OCI-LY1 (cell line): ENCODE results near the gene GALC.
A peak's percentile ranks its signal among the peaks of the same experiment; 100 is the strongest.

Source experiments
- H2AFZ ChIP-seq: fragments of 200-600 bp; sonication (generic), shearing (Covaris generic); 2 replicates; pipeline ENCODE4 v1.6.0; 2014; ENCODE audit warnings: antibody characterized with exemption, mild to moderate bottlenecking, low read length
- H3F3A ChIP-seq: fragments of 200-600 bp; sonication (generic), shearing (Covaris generic); 2 replicates; pipeline ENCODE4 v1.6.0; 2014; ENCODE audit warnings: mild to moderate bottlenecking, antibody characterized with exemption, low read length, moderate library complexity; ENCODE audit not compliant: insufficient read depth
- H3K27ac ChIP-seq: fragments of 200-600 bp; sonication (generic); 2 replicates; pipeline ENCODE4 v1.5.1; 2014; ENCODE audit warnings: low read length, mixed run types, mild to moderate bottlenecking, low read depth; ENCODE audit not compliant: poor library complexity, severe bottlenecking
- H3K27me3 ChIP-seq: fragments of 200-600 bp; sonication (generic); 2 replicates; pipeline ENCODE4 v1.6.0; 2014; ENCODE audit warnings: antibody characterized with exemption, mild to moderate bottlenecking, low read length, moderate library complexity; ENCODE audit not compliant: insufficient read depth
- H3K36me3 ChIP-seq: fragments of 200-600 bp; sonication (generic); 2 replicates; pipeline ENCODE4 v1.6.1; 2014; ENCODE audit warnings: mild to moderate bottlenecking, antibody characterized with exemption, low read length, moderate library complexity, mixed read lengths; ENCODE audit not compliant: insufficient read depth
- H3K4me1 ChIP-seq: fragments of 200-600 bp; sonication (generic); 2 replicates; pipeline ENCODE4 v1.5.1; 2014; ENCODE audit warnings: mild to moderate bottlenecking, low read length, moderate library complexity; ENCODE audit not compliant: insufficient read depth, severe bottlenecking
- H3K4me2 ChIP-seq: fragments of 200-600 bp; sonication (generic), shearing (Covaris generic); 2 replicates; pipeline ENCODE4 v1.6.1; 2014; ENCODE audit warnings: low read length
- H3K4me3 ChIP-seq: fragments of 200-600 bp; sonication (generic); 2 replicates; pipeline ENCODE4 v1.5.1; 2014; ENCODE audit warnings: low read length, low read depth, mild to moderate bottlenecking, mixed read lengths; ENCODE audit not compliant: poor library complexity, severe bottlenecking
- H3K79me2 ChIP-seq: fragments of 200-600 bp; shearing (Covaris generic); 2 replicates; pipeline ENCODE4 v1.6.1; 2016; ENCODE audit warnings: mixed run types, low read length, mixed read lengths; ENCODE audit not compliant: insufficient read depth
- H3K9ac ChIP-seq: fragments of 200-600 bp; sonication (generic), shearing (Covaris generic); 2 replicates; pipeline ENCODE4 v1.6.1; 2014; ENCODE audit warnings: mild to moderate bottlenecking, low read length, mixed read lengths
- H3K9me2 ChIP-seq: fragments of 200-600 bp; sonication (generic), shearing (Covaris generic); 2 replicates; pipeline ENCODE4 v1.6.1; 2014; ENCODE audit warnings: low read depth, mild to moderate bottlenecking, low read length, mixed read lengths
- H3K9me3 ChIP-seq: fragments of 200-600 bp; shearing (Covaris generic); 2 replicates; pipeline ENCODE4 v1.6.1; 2014; ENCODE audit warnings: low read length, mixed read lengths
- H4K20me1 ChIP-seq: fragments of 200-600 bp; sonication (generic), shearing (Covaris generic); 2 replicates; pipeline ENCODE4 v1.6.0; 2016; ENCODE audit warnings: mild to moderate bottlenecking, low read length; ENCODE audit not compliant: insufficient read depth
- EZH2 ChIP-seq: fragments of 200-600 bp; sonication (generic), shearing (Covaris generic); IDR thresholded peaks from 2 replicates; pipeline ENCODE4 v1.8.0; 2017; ENCODE audit warnings: borderline replicate concordance, mixed run types, mild to moderate bottlenecking, antibody characterized with exemption, low read length, moderate library complexity, mixed read lengths
- TF ChIP-seq, protein P1 (sequence below): fragments of 200-600 bp; sonication (generic), shearing (Covaris generic); IDR thresholded peaks from 2 replicates; pipeline ENCODE4 v1.5.1; 2017; ENCODE audit warnings: mild to moderate bottlenecking, antibody characterized with exemption, low read length, moderate library complexity, mixed read lengths

Gene GALC

DNA sequence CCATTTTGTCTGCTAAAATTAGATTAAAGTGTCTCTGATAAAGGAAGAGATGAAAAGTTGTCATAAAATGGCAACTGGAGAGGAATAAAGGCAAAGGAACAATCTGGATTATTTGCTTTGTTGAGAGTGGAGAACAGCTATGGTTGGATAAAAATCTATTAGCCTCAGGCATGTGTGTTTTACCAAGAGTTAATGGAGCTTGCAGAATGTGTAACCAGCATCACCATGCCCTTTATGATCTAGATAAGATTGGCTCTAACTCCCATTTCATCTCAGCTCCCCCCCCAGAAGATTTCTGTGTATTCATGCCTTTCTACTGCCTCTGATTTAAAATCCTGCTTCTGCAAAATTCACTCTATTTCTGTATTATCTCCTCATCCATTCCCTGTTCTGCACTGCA, 93.8 kb downstream of the GALC start:
- H3K4me1 ChIP-seq = peaks cover 6% of the 10 kb centered on the region
- no peaks in the 10 kb centered on the region for H3K36me3 ChIP-seq
- H3K9me2 ChIP-seq = no peaks in the 10 kb centered on the region
- H3K9me3 ChIP-seq = no peaks in the 10 kb centered on the region
- no peak overlapping the region for H3K27ac ChIP-seq
- no peaks in the 10 kb centered on the region for H3K27me3 ChIP-seq
- no peak overlapping the region for H3K4me2 ChIP-seq
- TF ChIP-seq, protein P1, sequence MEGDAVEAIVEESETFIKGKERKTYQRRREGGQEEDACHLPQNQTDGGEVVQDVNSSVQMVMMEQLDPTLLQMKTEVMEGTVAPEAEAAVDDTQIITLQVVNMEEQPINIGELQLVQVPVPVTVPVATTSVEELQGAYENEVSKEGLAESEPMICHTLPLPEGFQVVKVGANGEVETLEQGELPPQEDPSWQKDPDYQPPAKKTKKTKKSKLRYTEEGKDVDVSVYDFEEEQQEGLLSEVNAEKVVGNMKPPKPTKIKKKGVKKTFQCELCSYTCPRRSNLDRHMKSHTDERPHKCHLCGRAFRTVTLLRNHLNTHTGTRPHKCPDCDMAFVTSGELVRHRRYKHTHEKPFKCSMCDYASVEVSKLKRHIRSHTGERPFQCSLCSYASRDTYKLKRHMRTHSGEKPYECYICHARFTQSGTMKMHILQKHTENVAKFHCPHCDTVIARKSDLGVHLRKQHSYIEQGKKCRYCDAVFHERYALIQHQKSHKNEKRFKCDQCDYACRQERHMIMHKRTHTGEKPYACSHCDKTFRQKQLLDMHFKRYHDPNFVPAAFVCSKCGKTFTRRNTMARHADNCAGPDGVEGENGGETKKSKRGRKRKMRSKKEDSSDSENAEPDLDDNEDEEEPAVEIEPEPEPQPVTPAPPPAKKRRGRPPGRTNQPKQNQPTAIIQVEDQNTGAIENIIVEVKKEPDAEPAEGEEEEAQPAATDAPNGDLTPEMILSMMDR = no peak
- no peak for TF ChIP-seq EZH2
- H3K9ac ChIP-seq = no peak overlapping the region
- H4K20me1 ChIP-seq = no peaks in the 10 kb centered on the region
- H3F3A ChIP-seq = no peaks in the 10 kb centered on the region
- no peak overlapping the region for H2AFZ ChIP-seq
- H3K4me3 ChIP-seq = no peak overlapping the region
- no peaks in the 10 kb centered on the region for H3K79me2 ChIP-seq

GRCh38 chr14:87898301-87898700, 94.7 kb downstream of the GALC start:
- no peaks in the 10 kb centered on the region for H3K9me2 ChIP-seq
- H3K4me1 ChIP-seq = peaks cover 6% of the 10 kb centered on the region
- no peak overlapping the region for H2AFZ ChIP-seq

GRCh38 chr14:87896393-87897380, 96.3 kb downstream of the GALC start:
- no peaks in the 10 kb centered on the region for H3K27me3 ChIP-seq
- H3K36me3 ChIP-seq = no peaks in the 10 kb centered on the region
- H3K4me1 ChIP-seq = peaks cover 6% of the 10 kb centered on the region
- H3F3A ChIP-seq = no peaks in the 10 kb centered on the region
- H3K4me3 ChIP-seq = no peak overlapping the region
- H4K20me1 ChIP-seq = no peaks in the 10 kb centered on the region
- no peak overlapping the region for H2AFZ ChIP-seq
- H3K4me2 ChIP-seq = no peak overlapping the region
- no peaks in the 10 kb centered on the region for H3K79me2 ChIP-seq
- no peak overlapping the region for H3K27ac ChIP-seq
- H3K9ac ChIP-seq = no peak overlapping the region
- no peaks in the 10 kb centered on the region for H3K9me2 ChIP-seq
- H3K9me3 ChIP-seq = no peaks in the 10 kb centered on the region
- TF ChIP-seq, protein P1 = peak; percentile 73
- no peak for TF ChIP-seq EZH2

More at GRCh38 chr14:87898301-87898700, 94.7 kb downstream of the GALC start:
- no peaks in the 10 kb centered on the region for H3K9me3 ChIP-seq
- no peaks in the 10 kb centered on the region for H4K20me1 ChIP-seq
- H3K4me3 ChIP-seq = no peak overlapping the region
- no peak for TF ChIP-seq EZH2
- TF ChIP-seq, protein P1 = no peak
- no peak overlapping the region for H3K4me2 ChIP-seq
- H3F3A ChIP-seq = no peaks in the 10 kb centered on the region
- no peaks in the 10 kb centered on the region for H3K27me3 ChIP-seq
- no peak overlapping the region for H3K27ac ChIP-seq
- H3K79me2 ChIP-seq = no peaks in the 10 kb centered on the region
- H3K9ac ChIP-seq = no peak overlapping the region
- no peaks in the 10 kb centered on the region for H3K36me3 ChIP-seq
